Activated T-cell treated with anti-CD3 and anti-CD28 coated beads, Interleukin-2, amount 50 U/mL, for 72 hours (primary cell): ENCODE data around the gene MIS12. TPM values are rescaled to one million over a fixed set of nuclear protein-coding genes. Genes with fewer than 3 reads are reported as not detected.
A peak's percentile ranks its signal among the peaks of the same experiment; 100 is the strongest.

Experiments used
- ATAC-seq, 2 donors: fragments of 150-1000 bp; cut with Tn5 transposase; replicated peaks in 1 of 2; 2 replicates each; pipeline ENCODE4 v1.10.0; 2021; ENCODE audit warnings: moderate library complexity in 2 of 2, mild to moderate bottlenecking in 1 of 2
- DNase-seq, 2 donors: peaks; one replicate each; pipeline ENCODE4 v3.0.0; 2021 to 2022; ENCODE audit warnings: mixed read lengths in 1 of 2
- H3K27ac Mint-ChIP-seq: one replicate; pipeline ENCODE4 v1.8.0; 2022; ENCODE audit warnings: mild to moderate bottlenecking, moderate library complexity, mixed read lengths
- H3K27me3 Mint-ChIP-seq: one replicate; pipeline ENCODE4 v1.8.0; 2022; ENCODE audit warnings: low read depth, mixed read lengths
- H3K36me3 Mint-ChIP-seq, 2 donors: one replicate each; pipeline ENCODE4 v1.8.0; 2022; ENCODE audit warnings: mixed read lengths in 2 of 2, mild to moderate bottlenecking in 1 of 2; ENCODE audit not compliant: insufficient read depth in 2 of 2
- H3K4me1 Mint-ChIP-seq: one replicate; pipeline ENCODE4 v1.8.0; 2022; ENCODE audit warnings: low read depth, mixed read lengths
- H3K4me3 Mint-ChIP-seq, 2 donors: one replicate each; pipeline ENCODE4 v1.8.0; 2022; ENCODE audit warnings: mild to moderate bottlenecking in 2 of 2, mixed read lengths in 2 of 2, moderate library complexity in 2 of 2
- H3K9me3 Mint-ChIP-seq, 2 donors: one replicate each; pipeline ENCODE4 v1.8.0; 2022; ENCODE audit warnings: mixed read lengths in 2 of 2
- total RNA-seq, 2 donors: library from RNA; stranded (reverse); gene quantifications; one replicate each; pipeline ENCODE4 v1.2.3, GENCODE V29; 2022

MIS12 gene, protein sequence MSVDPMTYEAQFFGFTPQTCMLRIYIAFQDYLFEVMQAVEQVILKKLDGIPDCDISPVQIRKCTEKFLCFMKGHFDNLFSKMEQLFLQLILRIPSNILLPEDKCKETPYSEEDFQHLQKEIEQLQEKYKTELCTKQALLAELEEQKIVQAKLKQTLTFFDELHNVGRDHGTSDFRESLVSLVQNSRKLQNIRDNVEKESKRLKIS
- 10 to 100 TPM; 38.6 to 39.6 TPM for total RNA-seq

DNA sequence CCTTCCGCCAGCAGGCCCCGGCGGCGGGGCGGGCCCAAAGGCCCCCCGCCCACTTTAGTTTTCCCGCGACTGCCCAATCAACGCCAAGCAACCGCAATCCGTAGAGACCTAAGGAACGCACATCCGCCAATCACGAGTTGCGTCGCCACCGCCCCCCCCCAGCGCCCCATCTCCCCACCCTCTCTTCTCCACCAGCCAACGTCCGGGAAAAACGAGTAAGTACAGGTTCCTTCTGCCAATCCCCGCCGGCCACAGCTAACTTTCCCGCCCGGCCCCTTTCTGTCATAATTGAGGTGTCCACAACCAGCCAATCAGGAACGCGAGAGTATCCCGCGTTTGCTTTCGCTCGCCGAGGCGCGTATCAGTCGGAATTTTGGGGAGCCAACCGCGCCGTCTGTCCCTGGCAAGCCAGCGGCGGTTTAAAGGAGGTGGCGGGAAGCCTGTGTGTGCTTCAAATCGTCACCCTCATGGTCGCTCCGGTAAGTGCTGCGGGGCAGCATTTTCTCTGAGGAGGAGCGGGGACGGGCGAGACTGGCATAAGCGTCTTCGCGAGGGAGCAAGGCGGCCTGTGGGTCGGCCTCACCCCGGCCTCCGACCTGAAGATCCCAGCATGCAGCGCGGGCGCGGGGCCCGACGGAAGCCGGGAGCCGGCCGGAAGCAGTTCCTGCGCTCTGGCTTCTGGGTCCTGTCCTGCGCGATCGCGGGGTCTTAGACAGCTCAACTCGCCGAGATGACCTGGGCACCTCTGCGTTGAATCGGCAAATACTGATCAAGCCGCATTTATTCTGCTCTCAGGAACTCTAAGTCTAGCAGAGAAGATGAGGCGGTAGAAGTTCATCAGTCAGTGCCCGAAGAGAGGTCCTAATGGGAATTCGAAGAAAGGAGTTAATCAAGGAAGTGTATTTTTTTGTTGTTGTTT lies at the start of gene MIS12:
Gene MIS12 (plus strand): TSS at position 361 of the 919 bp plus-strand sequence. CDS start 2,297 bp downstream, outside the sequence.
- Mint-ChIP-seq H3K9me3 (no peaks in the 10 kb centered on the region), H3K27ac (peak within 1 kb of the TSS; percentile 97), H3K27me3 (no peaks in the 10 kb centered on the region), H3K4me1 (peaks cover 68% of the 10 kb centered on the region), H3K4me3 (peak within 1 kb of the TSS; percentile 90 to 99), H3K36me3 (peaks cover 14 to 43% of the 10 kb centered on the region in 2 donors)
- ATAC-seq (peak; percentile 92 to 95), DNase-seq (peak; percentile 94 to 98)

GRCh38 chr17:5437721-5438317 lies 48.5 kb upstream of the MIS12 start:
- peaks cover 2 to 17% of the 10 kb centered on the region in 2 donors for H3K36me3 Mint-ChIP-seq
- no peak for DNase-seq
- peaks cover 45% of the 10 kb centered on the region for H3K4me1 Mint-ChIP-seq
- H3K27me3 Mint-ChIP-seq = no peaks in the 10 kb centered on the region
- ATAC-seq = no peak
- no peaks in the 10 kb centered on the region for H3K9me3 Mint-ChIP-seq
- peak overlapping the region; percentile 97 for H3K27ac Mint-ChIP-seq
- H3K4me3 Mint-ChIP-seq = peak overlapping the region; percentile 88 to 99

DNA sequence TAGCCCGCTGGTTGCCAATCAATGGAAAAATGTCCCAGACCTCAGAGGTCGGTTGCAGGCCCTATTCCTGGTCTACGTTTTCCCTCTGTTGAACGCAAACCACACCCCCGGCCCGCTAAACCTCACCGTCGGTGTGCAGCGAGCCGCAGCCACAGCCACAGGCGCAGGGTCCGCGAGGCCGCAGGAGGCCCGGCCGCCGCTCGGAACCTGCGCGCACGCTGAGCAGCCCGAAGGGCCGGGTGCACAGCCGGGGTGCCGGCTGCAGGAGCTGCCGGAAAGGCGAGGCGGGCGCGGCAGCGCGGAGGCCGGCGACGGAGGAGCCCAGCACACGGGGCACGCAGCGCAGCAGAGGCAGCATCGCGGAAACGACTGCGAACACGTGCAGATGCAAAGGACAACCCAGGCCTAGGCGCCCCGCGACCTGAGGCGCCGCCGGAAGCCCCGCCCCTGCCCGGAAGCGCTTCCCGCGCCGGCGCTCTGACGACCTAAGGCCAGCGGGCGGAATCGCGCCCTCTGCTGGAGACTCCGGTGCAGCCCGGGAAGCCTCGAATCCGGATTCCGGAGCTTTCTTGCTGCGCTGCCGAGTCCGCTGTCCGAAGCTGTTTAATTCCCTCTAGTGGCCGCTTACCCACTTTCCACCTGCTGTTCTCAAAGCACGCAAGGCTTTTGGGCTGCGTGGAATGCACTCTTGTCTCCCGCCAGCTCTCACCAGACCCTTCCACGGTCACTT lies 47.5 kb upstream of the MIS12 start, which contains the start of gene C1QBP:
Gene C1QBP (minus strand): TSS at position 440 of the 730 bp plus-strand sequence. CDS start 82 bp downstream, at position 358.
- Mint-ChIP-seq H3K4me3 (peak within 1 kb of the TSS; percentile 88 to 99), H3K36me3 (peaks cover 2 to 17% of the 10 kb centered on the region in 2 donors), H3K27me3 (no peaks in the 10 kb centered on the region), H3K27ac (peak within 1 kb of the TSS; percentile 97), H3K4me1 (peaks cover 45% of the 10 kb centered on the region), H3K9me3 (no peaks in the 10 kb centered on the region)
- DNase-seq = peak; percentile 92 to 97
- peak; percentile 91 to 92 for ATAC-seq

- Mint-ChIP-seq H3K4me3 (peak overlapping the region; percentile 88 to 99), H3K27me3 (no peaks in the 10 kb centered on the region), H3K27ac (peak overlapping the region; percentile 89), H3K4me1 (peaks cover 45% of the 10 kb centered on the region), H3K9me3 (no peaks in the 10 kb centered on the region), H3K36me3 (peaks cover 2 to 20% of the 10 kb centered on the region in 2 donors)
- no peak for DNase-seq
- ATAC-seq = no peak
Measured at GRCh38 chr17:5439446-5439764, 47.0 kb upstream of the MIS12 start.

DNA sequence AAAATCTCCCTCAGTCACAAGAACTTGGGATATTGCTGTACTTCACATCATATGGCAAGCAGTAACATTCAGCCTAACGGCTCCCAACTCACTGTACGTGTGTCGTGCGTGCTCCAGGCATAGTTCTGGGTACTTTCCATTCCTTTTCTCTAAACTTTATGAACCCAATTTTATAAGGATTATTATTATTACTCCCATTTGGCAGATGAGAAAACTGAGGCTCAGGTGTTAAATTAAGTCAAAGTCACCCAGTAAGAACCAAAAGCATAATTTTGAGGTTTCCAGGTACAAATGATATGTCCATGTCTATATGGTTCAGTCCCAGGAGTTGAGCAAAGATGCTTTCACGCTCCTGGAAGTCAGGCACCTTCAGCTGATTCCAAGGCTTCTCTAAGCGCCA lies 42.6 kb upstream of the MIS12 start:
- peaks cover 2 to 23% of the 10 kb centered on the region in 2 donors for H3K36me3 Mint-ChIP-seq
- H3K27me3 Mint-ChIP-seq = no peaks in the 10 kb centered on the region
- H3K27ac Mint-ChIP-seq = no peak overlapping the region
- ATAC-seq = no peak
- H3K4me3 Mint-ChIP-seq = no peak overlapping the region
- no peak for DNase-seq
- H3K4me1 Mint-ChIP-seq = peaks cover 9% of the 10 kb centered on the region
- H3K9me3 Mint-ChIP-seq = no peaks in the 10 kb centered on the region

GRCh38 chr17:5444209-5444608 lies 42.2 kb upstream of the MIS12 start:
- H3K4me3 Mint-ChIP-seq = no peak overlapping the region
- H3K27me3 Mint-ChIP-seq = no peaks in the 10 kb centered on the region
- H3K9me3 Mint-ChIP-seq = no peaks in the 10 kb centered on the region
- ATAC-seq = no peak
- H3K36me3 Mint-ChIP-seq = peaks cover 2 to 23% of the 10 kb centered on the region in 2 donors
- H3K27ac Mint-ChIP-seq = no peak overlapping the region
- DNase-seq = no peak
- peaks cover 8% of the 10 kb centered on the region for H3K4me1 Mint-ChIP-seq

DNA sequence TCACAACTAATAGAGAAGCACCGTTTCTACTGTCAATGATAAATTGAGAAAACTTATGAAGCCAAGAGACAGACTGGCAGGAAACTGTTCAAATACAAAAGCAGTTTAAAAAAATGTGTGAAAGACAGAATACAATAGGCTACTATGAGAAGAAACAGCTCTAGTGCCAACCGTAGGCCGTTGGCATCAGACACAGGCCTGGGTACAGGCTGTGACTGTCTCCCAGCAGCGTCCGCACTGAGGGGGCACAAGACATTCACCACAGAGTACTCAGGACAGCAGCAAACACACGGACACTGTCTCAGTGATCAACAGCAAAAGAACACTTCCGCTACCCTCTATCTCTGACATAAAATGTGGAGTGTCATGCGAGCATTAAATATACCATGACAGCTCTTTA lies 39.6 kb upstream of the MIS12 start:
- no peak for DNase-seq
- Mint-ChIP-seq H3K9me3 (no peaks in the 10 kb centered on the region), H3K36me3 (peaks cover 2 to 31% of the 10 kb centered on the region in 2 donors), H3K4me3 (no peak overlapping the region), H3K27me3 (no peaks in the 10 kb centered on the region), H3K27ac (no peak overlapping the region), H3K4me1 (no peaks in the 10 kb centered on the region)
- ATAC-seq = no peak

GRCh38 chr17:5464717-5465507 lies 21.5 kb upstream of the MIS12 start:
- Mint-ChIP-seq H3K27ac (peak overlapping the region; percentile 2), H3K4me3 (no peak overlapping the region)

DNA sequence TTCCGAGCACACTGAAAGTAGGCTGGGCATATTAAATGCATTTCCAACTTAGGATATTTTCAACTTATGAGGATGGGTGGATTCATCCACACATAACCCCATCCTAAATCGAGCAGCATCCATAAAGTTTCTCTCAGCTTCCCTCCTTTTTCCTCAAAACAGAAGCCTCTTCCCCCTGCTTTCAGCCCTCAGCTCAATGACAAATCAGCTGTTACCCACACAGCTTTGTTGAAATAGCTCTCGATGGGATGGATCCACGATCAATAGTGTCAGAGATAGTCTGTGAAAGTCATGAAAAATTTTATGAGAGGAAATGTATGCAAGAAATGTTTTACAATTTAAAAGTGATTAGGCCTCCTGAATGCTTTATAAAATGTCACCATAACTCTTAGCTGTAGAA lies 20.1 kb upstream of the MIS12 start:
- no peaks in the 10 kb centered on the region for H3K27me3 Mint-ChIP-seq
- ATAC-seq (no peak), DNase-seq (no peak)
- peaks cover 47% of the 10 kb centered on the region for H3K4me1 Mint-ChIP-seq
- H3K9me3 Mint-ChIP-seq = no peaks in the 10 kb centered on the region
- peak overlapping the region; percentile 83 to 88 for H3K4me3 Mint-ChIP-seq
- peaks cover 3 to 7% of the 10 kb centered on the region in 2 donors for H3K36me3 Mint-ChIP-seq
- peak overlapping the region; percentile 27 for H3K27ac Mint-ChIP-seq

More at GRCh38 chr17:5464717-5465507, 21.5 kb upstream of the MIS12 start:
- Mint-ChIP-seq H3K9me3 (no peaks in the 10 kb centered on the region), H3K4me1 (peaks cover 43% of the 10 kb centered on the region), H3K36me3 (peaks cover 5 to 15% of the 10 kb centered on the region in 2 donors), H3K27me3 (no peaks in the 10 kb centered on the region)
- no peak for DNase-seq
- no peak for ATAC-seq

- Mint-ChIP-seq H3K4me1 (peaks cover 47% of the 10 kb centered on the region), H3K9me3 (no peaks in the 10 kb centered on the region), H3K27ac (peak overlapping the region; percentile 60), H3K36me3 (peaks cover 3 to 8% of the 10 kb centered on the region in 2 donors), H3K27me3 (no peaks in the 10 kb centered on the region), H3K4me3 (peak overlapping the region; percentile 83 to 88)
- DNase-seq = no peak
- no peak for ATAC-seq
Measured at GRCh38 chr17:5467416-5467815, 18.9 kb upstream of the MIS12 start.

GRCh38 chr17:5468075-5468473 lies 18.3 kb upstream of the MIS12 start:
- Mint-ChIP-seq H3K4me1 (peaks cover 47% of the 10 kb centered on the region), H3K27ac (peak overlapping the region; percentile 60), H3K9me3 (no peaks in the 10 kb centered on the region), H3K4me3 (peak overlapping the region; percentile 83 to 88), H3K36me3 (peaks cover 3 to 7% of the 10 kb centered on the region in 2 donors), H3K27me3 (no peaks in the 10 kb centered on the region)
- ATAC-seq (peak; percentile 21 to 24), DNase-seq (peak in 1 of 2 donors; percentile 14)

DNA sequence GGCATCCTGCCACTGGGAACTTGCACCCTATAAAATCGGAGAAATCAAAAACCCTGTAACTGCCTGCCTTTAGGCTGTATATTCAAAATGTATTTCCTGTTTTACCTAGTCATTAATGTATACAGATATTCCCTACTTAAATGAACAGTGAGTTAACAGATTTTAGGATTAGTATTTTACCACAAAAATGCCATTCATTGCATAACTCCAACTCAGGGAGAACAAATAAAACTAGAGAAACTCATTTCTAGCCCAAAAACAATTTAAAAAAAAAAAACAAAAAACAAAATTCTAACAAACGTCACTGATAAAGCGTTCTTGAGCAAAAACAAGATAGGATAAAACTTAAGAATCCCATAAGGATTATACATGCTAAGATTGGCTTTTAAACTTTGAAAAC lies 13.9 kb upstream of the MIS12 start:
- DNase-seq (no peak), ATAC-seq (no peak)
- Mint-ChIP-seq H3K4me3 (no peak overlapping the region), H3K27ac (peak overlapping the region; percentile 29), H3K9me3 (no peaks in the 10 kb centered on the region), H3K36me3 (peaks cover 3 to 17% of the 10 kb centered on the region in 2 donors), H3K27me3 (no peaks in the 10 kb centered on the region), H3K4me1 (peaks cover 18% of the 10 kb centered on the region)
